HG02571 (cell line): ENCODE data around the gene MYCBP.
"Not testable (repeated sequence)": the region's sequence is repeated elsewhere in the genome, so short reads cannot be mapped to it uniquely, and the experiment has no call there.

Experiments
- ATAC-seq: cut with Tn5 transposase; IDR thresholded peaks from one replicate; pipeline ENCODE4 v1.9.1; 2021; ENCODE audit warnings: mild to moderate bottlenecking, moderate library complexity; ENCODE audit not compliant: unreplicated experiment

Gene MYCBP

DNA sequence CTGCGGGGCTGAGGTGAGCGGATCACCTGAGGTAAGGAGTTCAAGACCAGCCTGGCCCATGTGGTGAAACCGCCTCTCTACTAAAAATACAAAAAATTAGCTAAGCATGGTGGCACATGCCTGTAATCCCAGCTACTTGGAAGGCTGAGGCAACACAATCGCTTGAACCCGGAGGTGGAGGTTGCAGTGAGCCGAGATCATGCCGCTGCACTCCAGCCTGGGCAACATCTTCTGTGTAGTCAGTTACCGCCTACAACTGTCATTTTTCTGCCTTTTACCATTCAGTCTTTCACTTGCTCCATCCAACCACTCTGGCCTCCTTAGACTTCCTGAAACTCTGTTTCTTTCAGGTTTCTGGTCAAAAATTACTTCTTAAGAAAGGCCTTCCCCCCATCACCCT, 2.2 kb downstream of the MYCBP start:
- no peak for ATAC-seq

GRCh38 chr1:38867208-38867607, 5.9 kb downstream of the MYCBP start:
- ATAC-seq, result no peak

DNA sequence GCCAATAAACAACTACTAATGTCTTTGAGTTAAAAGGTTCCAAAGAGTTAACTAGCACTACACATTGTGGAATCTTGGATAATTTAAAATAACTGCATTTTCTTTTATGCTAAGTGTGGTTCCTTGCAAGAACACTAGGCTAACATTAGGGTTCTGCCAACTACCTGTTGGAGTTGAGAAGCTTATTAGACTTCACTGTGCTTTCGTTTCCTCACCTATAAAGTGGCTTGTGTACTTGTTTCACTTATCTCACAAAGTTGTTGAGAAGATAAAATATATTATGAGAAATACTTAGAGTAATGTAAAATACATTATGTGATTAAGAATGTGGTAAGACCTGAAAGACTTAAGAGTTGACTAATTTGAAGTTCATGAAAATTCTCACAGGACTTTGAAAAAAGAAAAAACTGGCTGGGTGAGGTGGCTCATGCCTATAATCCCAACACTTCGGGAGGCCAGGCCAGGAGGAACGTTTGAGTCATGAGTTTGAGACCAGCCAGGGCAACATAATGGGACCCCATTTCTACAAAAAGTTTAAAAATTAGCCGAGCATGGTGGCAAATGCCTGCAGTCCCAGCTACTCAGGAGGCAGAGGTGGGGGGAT, 7.9 kb downstream of the MYCBP start:
- ATAC-seq, result no peak

DNA sequence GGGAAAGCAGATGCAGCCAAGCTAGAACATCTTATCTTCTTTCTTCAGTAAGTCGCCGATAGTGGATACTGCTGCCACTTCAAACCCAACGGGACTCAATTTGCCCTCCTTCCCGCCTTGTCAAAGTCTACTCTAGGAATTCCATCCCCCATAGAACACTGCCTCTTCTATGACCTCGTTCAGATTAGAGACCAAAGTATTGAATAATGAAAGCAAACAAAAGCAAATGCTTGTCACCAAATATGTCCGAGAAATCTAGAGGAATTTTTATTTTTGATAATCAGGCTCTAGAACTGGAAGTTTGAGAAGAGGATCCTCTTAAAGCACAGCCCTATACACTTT, 12.7 kb downstream of the MYCBP start:
- ATAC-seq, result no peak

- ATAC-seq, result peak; percentile 89
Observed at GRCh38 chr1:38859561-38860453, 13.3 kb downstream of the MYCBP start, which contains the start of gene RRAGC. Gene RRAGC, minus strand, starts transcription at chr1:38859772. Its CDS starts 126 bp downstream, at chr1:38859646.

- peak; percentile 37 for ATAC-seq
Observed at GRCh38 chr1:38858833-38859560, 14.2 kb downstream of the MYCBP start.

GRCh38 chr1:38852780-38853179, 20.4 kb downstream of the MYCBP start:
- peak; percentile 47 for ATAC-seq

DNA sequence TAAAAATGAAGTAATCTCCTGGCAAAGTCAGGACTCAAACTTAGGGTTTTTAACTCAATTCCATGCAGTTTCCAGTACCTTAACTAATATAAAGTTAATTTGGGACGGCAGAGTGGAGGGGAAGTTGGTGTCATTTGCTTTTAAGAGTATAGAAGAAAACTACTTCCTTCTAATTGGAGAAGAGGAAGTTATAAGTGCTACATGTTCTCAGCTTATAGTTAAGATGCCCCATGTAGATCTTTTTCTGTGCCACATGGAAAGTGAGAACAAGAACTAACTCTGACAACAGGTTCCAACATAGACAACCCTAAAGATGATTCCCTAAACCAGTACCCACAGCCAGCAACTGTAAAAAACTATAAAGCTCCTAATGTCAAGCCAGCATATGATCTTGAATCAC, 25.1 kb downstream of the MYCBP start:
- ATAC-seq, result no peak

DNA sequence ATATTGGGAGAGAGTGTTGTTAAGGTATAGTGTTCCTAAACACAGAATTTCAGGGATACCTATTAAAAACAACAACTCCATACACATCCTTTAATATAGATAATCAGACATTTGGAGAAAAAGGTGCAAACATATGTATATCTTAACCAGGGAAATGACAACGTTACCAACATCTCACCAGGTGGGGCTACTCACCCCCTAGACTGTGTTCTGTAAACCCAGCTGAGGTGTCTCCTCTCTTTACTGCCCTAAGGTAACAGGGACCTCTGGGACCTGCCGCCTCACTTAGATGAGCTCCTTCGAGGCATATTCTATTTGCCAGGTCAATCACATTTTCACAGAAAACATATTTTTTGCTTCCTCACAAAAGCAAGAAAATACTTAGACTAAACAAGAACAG, 26.9 kb downstream of the MYCBP start:
- no peak for ATAC-seq

DNA sequence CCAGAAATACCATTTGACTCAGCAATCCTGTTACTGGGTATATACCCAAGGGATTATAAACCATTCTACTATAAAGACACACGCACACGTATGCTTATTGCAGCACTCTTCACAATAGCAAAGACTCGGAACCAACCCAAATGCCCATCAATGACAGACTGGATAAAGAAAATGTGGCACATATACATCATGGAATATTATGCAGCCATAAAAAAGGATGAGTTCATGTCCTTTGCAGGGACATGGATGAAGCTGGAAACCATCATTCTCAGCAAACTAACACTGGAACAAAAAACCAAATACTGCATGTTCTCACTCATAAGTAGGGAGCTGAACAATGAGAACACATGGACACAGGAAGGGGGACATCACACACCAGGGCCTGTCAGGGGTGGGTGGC, 28.1 kb downstream of the MYCBP start:
- not testable (repeated sequence) for ATAC-seq

DNA sequence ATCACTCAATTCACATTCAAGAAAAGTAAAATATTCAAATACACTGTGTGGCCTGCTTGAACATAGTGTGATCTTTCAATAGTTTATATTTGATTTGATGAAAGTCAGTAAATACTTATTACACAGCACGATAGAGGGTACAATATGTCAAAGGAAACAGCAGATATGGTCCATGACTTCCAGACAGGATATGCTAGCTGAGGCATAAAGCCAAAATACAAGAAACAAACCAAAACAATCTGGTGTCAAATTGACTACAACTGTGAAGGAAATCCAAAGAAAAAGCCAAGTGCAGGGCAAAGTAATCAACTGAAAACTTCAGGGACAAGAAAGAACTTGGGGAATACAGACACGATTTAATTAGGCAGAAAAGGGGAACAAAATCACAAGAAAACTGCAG, 32.9 kb downstream of the MYCBP start:
- ATAC-seq, result no peak

- ATAC-seq, result no peak
Observed at GRCh38 chr1:38839363-38839762, 33.8 kb downstream of the MYCBP start.

DNA sequence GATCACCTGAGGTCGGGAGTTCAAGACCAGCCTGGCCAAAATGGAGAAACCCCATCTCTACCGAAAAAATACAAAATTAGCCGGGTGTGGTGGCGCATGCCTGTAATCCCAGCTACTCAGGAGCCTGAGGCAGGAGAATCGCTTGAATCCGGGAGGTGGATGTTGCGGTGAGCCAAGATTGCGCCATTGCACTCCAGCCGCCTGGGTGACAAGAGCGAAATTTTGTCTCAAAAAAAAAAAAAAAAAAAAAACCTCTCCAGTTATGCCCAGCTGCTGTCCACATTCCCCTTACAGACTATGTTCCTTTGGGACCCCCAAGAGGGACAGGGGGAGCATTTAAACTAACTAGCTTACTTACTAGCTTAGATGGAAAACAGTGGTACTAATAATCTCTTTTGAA, 36.8 kb downstream of the MYCBP start:
- ATAC-seq, result not testable (repeated sequence)

DNA sequence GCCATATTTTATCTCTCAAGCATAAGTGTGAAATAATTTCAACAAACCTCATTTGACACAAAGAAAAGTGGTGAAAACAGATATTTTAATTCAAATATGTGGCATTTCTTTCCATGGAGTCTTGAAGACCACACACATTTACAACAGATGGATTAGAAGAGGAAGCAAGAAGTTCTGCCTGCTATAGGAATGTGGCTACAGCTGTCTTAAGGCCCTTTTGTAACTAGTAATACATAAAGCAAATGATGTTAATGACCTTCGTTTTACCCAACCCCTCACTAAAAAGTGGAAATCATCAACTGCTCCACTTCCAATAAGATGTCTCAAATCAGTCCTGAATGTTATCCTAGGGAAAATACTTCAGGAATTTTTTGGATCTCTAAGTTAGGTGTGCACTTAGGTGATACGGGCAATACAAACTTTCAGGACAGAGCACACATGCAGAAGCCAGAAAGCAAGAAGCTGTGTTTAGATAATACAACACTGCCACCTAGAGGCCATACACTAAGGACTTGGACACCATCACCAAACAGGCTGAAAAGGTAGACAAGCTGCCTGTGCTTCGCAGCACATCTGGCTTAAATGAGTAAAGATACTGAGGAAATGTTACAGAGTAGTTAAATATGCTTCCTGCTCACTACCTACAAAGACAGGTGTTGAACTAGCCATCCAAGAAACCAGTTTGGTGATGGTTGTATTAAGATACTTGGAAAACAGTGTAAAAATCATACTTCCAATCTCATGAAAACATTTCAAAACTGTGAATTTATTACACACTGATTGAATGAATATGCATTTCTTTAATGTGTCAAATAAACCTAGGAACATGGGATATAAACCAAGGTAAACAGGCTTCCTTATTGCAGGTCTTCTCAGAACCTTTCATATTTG, 38.0 kb downstream of the MYCBP start:
- no peak for ATAC-seq

DNA sequence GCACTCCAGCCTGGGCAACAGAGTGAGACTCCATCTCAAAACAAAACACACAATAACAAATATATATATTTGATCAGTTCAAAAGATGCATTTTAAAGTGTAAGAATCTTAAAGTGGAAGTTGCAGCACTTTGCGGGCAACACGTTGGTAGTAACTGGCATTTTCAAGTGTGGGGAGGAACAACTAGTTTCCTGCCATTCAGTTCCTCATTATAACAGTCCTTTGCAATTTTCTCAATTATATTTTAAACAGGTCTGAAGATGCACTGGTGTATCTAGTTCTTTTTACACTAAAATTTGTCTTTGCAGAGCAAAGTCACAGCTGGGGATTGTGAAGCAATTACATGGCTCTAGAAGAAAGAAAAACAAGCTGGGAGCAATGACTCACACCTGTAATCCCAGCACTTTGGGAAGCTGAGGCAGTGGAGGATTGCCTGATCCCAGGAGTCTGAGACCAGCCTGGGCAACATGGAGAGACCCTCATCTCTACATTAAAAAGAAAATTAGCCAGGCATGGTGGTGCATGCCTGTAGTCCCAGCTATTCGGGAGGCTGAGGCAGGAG, 38.8 kb downstream of the MYCBP start:
- ATAC-seq, result no peak

GRCh38 chr1:38833146-38833545, 40.0 kb downstream of the MYCBP start:
- ATAC-seq, result no peak

DNA sequence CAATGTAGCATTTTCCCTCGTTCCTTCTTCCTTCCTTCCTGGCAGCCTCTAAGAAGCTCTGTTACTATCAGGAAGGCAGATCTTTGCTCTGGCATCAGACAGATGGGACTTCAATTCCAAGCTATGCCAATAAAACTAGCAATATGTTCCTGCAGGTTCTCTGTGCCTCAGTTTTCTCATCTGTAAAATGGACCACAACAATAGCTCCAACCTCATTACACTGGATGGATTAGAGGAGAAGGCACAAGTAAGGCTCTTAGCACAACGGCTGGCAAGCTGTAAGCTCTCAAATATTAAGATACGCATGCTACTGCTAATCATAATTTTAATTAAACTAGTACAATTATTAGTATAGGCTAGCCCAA, 40.8 kb downstream of the MYCBP start:
- ATAC-seq, result no peak

DNA sequence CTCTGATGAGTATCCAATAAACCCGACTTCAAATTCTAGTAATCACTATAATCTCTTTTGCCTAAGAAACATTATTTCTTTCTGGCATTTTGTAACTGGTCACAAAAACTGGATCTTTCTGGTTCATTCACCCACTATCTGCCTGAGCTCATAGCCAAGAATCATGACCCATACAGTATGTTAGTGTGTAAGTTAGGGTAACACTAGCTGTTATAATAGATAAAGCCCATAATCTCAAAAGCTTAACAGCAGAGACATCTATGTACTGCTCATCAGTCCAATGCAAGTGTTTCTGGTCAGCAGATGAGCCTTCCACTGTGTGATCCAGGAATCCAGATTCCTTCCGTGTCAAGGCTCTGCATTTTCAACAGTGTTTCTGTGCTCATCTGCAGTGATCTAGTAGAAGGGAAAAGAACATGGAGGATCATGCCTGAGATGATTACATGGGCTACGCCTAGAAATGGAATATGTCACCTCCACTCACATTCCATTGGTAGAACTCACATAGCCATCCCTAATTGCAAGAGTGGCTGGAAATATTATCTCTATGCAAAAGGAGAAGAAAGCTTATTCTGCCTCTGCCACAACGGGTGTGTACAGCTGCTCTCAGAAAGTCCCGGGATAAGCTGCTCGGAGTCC, 41.3 kb downstream of the MYCBP start:
- ATAC-seq, result no peak

- ATAC-seq, result no peak
Observed at GRCh38 chr1:38829368-38829767, 43.8 kb downstream of the MYCBP start.

GRCh38 chr1:38827318-38827717, 45.8 kb downstream of the MYCBP start:
- no peak for ATAC-seq
